Measurements from ENCODE around the gene APOD. TPM values are rescaled to one million over a fixed set of nuclear protein-coding genes. Genes with fewer than 3 reads are reported as not detected.

APOD gene
- total and polyA plus RNA-seq, 10 of the 15 experiments (the other 5 are each of a cell fraction or from before 2014, with no cell fraction given): 0.06 to 0.77 (median 0.47) TPM; not detected in 3

DNA sequence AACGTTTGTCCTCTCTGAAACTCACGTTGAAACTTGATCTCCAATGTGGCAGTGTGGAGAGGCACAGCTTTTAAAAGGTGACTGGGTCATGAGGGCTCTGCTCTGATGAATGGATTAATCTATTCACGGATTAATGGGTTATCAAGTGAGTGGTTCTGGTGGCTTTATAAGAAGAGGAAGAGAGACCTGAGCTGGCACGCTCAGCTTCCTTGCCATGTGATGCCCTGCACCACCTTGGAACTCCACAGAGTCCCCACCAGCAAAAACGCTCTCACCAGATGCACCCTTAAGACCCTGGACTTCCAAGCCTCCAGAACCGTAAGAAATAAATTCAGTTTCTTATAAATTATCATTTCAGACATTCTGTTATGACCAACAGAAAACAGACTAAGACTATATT lies 43.2 kb downstream of the APOD start:
- WGBS (ENCODE audit: insufficient coverage, insufficient replicate concordance, low lambda C conversion rate, missing lambda C conversion rate): 5% methylated on average over 6 of the region's 6 CpGs
- Histone ChIP-seq H3K79me2 (ENCODE audit: control insufficient read depth, insufficient read depth, low read length) (peaks cover 75% of the 10 kb centered on the region), H3K4me2 (ENCODE audit: control insufficient read depth, insufficient read depth) (peak overlapping the region; percentile 91), H3K9me3 (replicated peaks; ENCODE audit: control insufficient read depth, insufficient read depth, low read length) (no peaks in the 10 kb centered on the region), H3K9ac (ENCODE audit: control insufficient read depth, insufficient read depth, low read length) (peak overlapping the region; percentile 68), H2AFZ (ENCODE audit: control insufficient read depth, low read depth, low read length) (no peak overlapping the region), H3K27ac (ENCODE audit: control insufficient read depth, insufficient read depth) (peak overlapping the region; percentile 60), H3K36me3 (ENCODE audit: control insufficient read depth in 2 of 2, insufficient read depth in 2 of 2, low read length in 1 of 2) (no peaks in the 10 kb centered on the region), H3K4me1 (ENCODE audit: control insufficient read depth, insufficient read depth, low read length) (peaks cover 7% of the 10 kb centered on the region), H4K20me1 (ENCODE audit: control insufficient read depth, insufficient read depth) (no peaks in the 10 kb centered on the region), H3K27me3 (replicated peaks in 1 of 2; ENCODE audit: control insufficient read depth in 2 of 2, insufficient read depth in 2 of 2, low read length in 1 of 2) (no peaks in the 10 kb centered on the region), H3K4me3 (peak overlapping the region; percentile 77)
- CTCF ChIA-PET: interaction anchor here (0.6 to 4.6 kb wide), 5 partner anchors 10 to 374 kb away, joined by 3 to 51 read pairs (median 8); partner anchors contain the start of gene XXYLT1
- POLR2A ChIA-PET: interaction anchor here (0.7 to 3.2 kb wide), 3 partner anchors 10 to 413 kb away, joined by 4 to 19 read pairs (median 6); no protein-coding TSS in a partner anchor
- no TSS peak for BruUV-seq (replicated peaks)
- in situ Hi-C loops (cut with MboI): loop anchor here (25.0 kb wide), 1 partner anchor 403 kb away; no protein-coding TSS in a partner anchor
- SMC1A ChIA-PET (ENCODE audit: uncharacterized antibody, unreplicated experiment): interaction anchor here (3.0 kb wide), 1 partner anchor 10 kb away, joined by 22 read pairs; no protein-coding TSS in a partner anchor
- TF ChIP-seq HDGF (IDR thresholded peaks at IDR 0.05) (no peak), SPI1 (IDR thresholded peaks at IDR 0.05; ENCODE audit: borderline replicate concordance, insufficient read depth, low read depth, low read length) (0 out of 2 replicates have a peak, but pooled peaks have one; percentile 5)
- intact Hi-C loops (cut with micrococcal nuclease; ENCODE audit: unreplicated experiment): loop anchor here (5.0 kb wide), 1 partner anchor 362 kb away; no protein-coding TSS in a partner anchor
- RAD21 ChIA-PET (ENCODE audit: unreplicated experiment): interaction anchor here (0.6 to 6.8 kb wide), 2 partner anchors 22 to 270 kb away, joined by 4 to 60 read pairs; partner anchors contain the start of gene XXYLT1
- ATAC-seq (peak; percentile 10), FAIRE-seq (no peak), DNase-seq (ENCODE audit: low read depth, low spot score) (no peak)

GRCh38 chr3:195540027-195540426 lies 43.7 kb downstream of the APOD start:
- no TSS peak for BruUV-seq (replicated peaks)
- no peak for TF ChIP-seq GATAD2B (conservative IDR thresholded peaks at IDR 0.05; ENCODE audit: low read depth)
- TF ChIP-seq POLR2A (IDR thresholded peaks at IDR 0.05; ENCODE audit: low read depth, low read length): 0 out of 2 replicates have a peak, but pooled peaks have one; percentile 39
- WGBS (ENCODE audit: insufficient coverage, insufficient replicate concordance, low lambda C conversion rate, missing lambda C conversion rate): 23% methylated on average over 8 of the region's 8 CpGs
- Histone ChIP-seq H4K20me1 (ENCODE audit: control insufficient read depth, insufficient read depth) (no peaks in the 10 kb centered on the region), H3K79me2 (ENCODE audit: control insufficient read depth, insufficient read depth, low read length) (peaks cover 80% of the 10 kb centered on the region), H3K4me1 (ENCODE audit: control insufficient read depth, insufficient read depth, low read length) (peaks cover 7% of the 10 kb centered on the region), H3K27ac (ENCODE audit: control insufficient read depth, insufficient read depth) (peak overlapping the region; percentile 60), H3K4me3 (peak overlapping the region; percentile 77), H2AFZ (ENCODE audit: control insufficient read depth, low read depth, low read length) (no peak overlapping the region), H3K9ac (ENCODE audit: control insufficient read depth, insufficient read depth, low read length) (peak overlapping the region; percentile 49), H3K4me2 (ENCODE audit: control insufficient read depth, insufficient read depth) (peak overlapping the region; percentile 91), H3K36me3 (ENCODE audit: control insufficient read depth in 2 of 2, insufficient read depth in 2 of 2, low read length in 1 of 2) (no peaks in the 10 kb centered on the region; a peak in 1 of 4 replicates), H3K27me3 (replicated peaks in 1 of 2; ENCODE audit: control insufficient read depth in 2 of 2, insufficient read depth in 2 of 2, low read length in 1 of 2) (no peaks in the 10 kb centered on the region), H3K9me3 (replicated peaks; ENCODE audit: control insufficient read depth, insufficient read depth, low read length) (no peaks in the 10 kb centered on the region)
- ATAC-seq (peak; percentile 6; the same call in 2 of the 3 replicates), FAIRE-seq (no peak), DNase-seq (ENCODE audit: low read depth, low spot score) (no peak)
- intact Hi-C loops (cut with micrococcal nuclease; ENCODE audit: unreplicated experiment) (loop anchor here (5.0 kb wide), 1 partner anchor 362 kb away; no protein-coding TSS in a partner anchor), in situ Hi-C loops (cut with MboI) (loop anchor here (25.0 kb wide), 1 partner anchor 403 kb away; no protein-coding TSS in a partner anchor)
- ChIA-PET SMC1A (ENCODE audit: uncharacterized antibody, unreplicated experiment) (interaction anchor here (3.0 kb wide), 1 partner anchor 11 kb away, joined by 22 read pairs; no protein-coding TSS in a partner anchor), CTCF (interaction anchor here (1.0 to 4.6 kb wide), 3 partner anchors 10 to 270 kb away, joined by 3 to 51 read pairs (median 8); partner anchors contain the start of gene XXYLT1), RAD21 (ENCODE audit: unreplicated experiment) (interaction anchor here (6.8 kb wide), 1 partner anchor 270 kb away, joined by 60 read pairs; the partner anchor contains the start of gene XXYLT1), POLR2A (interaction anchor here (1.3 to 3.2 kb wide), 2 partner anchors 11 to 269 kb away, joined by 3 to 19 read pairs; partner anchors contain the start of gene XXYLT1)

Measured in GM12878 (cell line).